ENCODE measurements around the gene XRN1. TPM values are rescaled to one million over a fixed set of nuclear protein-coding genes. Genes with fewer than 3 reads are reported as not detected.
"Not testable (repeated sequence)": the region's sequence is repeated elsewhere in the genome, so short reads cannot be mapped to it uniquely, and the experiment has no call there.

The XRN1 gene
- total RNA-seq, 1 donor from 2014 or later = 33.5 TPM

GRCh38 chr3:142438096-142438495 lies 9.7 kb downstream of the XRN1 start:
- not testable (repeated sequence) for DNase-seq (ENCODE audit: low read depth in 2 of 2)

- no peak for DNase-seq (ENCODE audit: low read depth in 2 of 2)
These were observed 10.8 kb downstream of the XRN1 start for GRCh38 chr3:142436951-142437585.

- peak in 1 of 2 donors; percentile 37 for DNase-seq (ENCODE audit: low read depth in 2 of 2)
These were observed 13.3 kb downstream of the XRN1 start for GRCh38 chr3:142434503-142434902.

GRCh38 chr3:142433110-142433509 lies 14.7 kb downstream of the XRN1 start:
- DNase-seq (ENCODE audit: low read depth in 2 of 2) = no peak

GRCh38 chr3:142429582-142429981 lies 18.3 kb downstream of the XRN1 start:
- DNase-seq (ENCODE audit: low read depth in 2 of 2) = no peak

GRCh38 chr3:142424754-142425153 lies 23.1 kb downstream of the XRN1 start:
- no peak for DNase-seq (ENCODE audit: low read depth in 2 of 2)

- peak in 1 of 2 donors; percentile 53 for DNase-seq (ENCODE audit: low read depth in 2 of 2)
These were observed 28.8 kb downstream of the XRN1 start for GRCh38 chr3:142418926-142419592.

GRCh38 chr3:142417302-142417701 lies 30.5 kb downstream of the XRN1 start:
- no peak for DNase-seq (ENCODE audit: low read depth in 2 of 2)

GRCh38 chr3:142400537-142400936 lies 47.3 kb downstream of the XRN1 start:
- DNase-seq (ENCODE audit: low read depth in 2 of 2) = not testable (repeated sequence)

GRCh38 chr3:142394921-142395622 lies 52.8 kb downstream of the XRN1 start:
- DNase-seq (ENCODE audit: low read depth in 2 of 2) = no peak

GRCh38 chr3:142385078-142385477 lies 62.8 kb downstream of the XRN1 start:
- no peak for DNase-seq (ENCODE audit: low read depth in 2 of 2)

GRCh38 chr3:142374687-142375086 lies 73.2 kb downstream of the XRN1 start:
- DNase-seq (ENCODE audit: low read depth in 2 of 2) = no peak

- DNase-seq (ENCODE audit: low read depth in 2 of 2) = not testable (repeated sequence)
These were observed 78.3 kb downstream of the XRN1 start for GRCh38 chr3:142369576-142369975.

GRCh38 chr3:142366434-142366833 lies 81.4 kb downstream of the XRN1 start:
- peak in 1 of 2 donors; percentile 10 for DNase-seq (ENCODE audit: low read depth in 2 of 2)

GRCh38 chr3:142363936-142364467 lies 83.8 kb downstream of the XRN1 start:
- DNase-seq (ENCODE audit: low read depth in 2 of 2) = no peak

- DNase-seq (ENCODE audit: low read depth in 2 of 2) = not testable (repeated sequence)
These were observed 84.4 kb downstream of the XRN1 start for GRCh38 chr3:142363433-142363832.

- no peak for DNase-seq (ENCODE audit: low read depth in 2 of 2)
These were observed 88.5 kb downstream of the XRN1 start for GRCh38 chr3:142359367-142359766.

GRCh38 chr3:142356818-142357217 lies 91.0 kb downstream of the XRN1 start:
- DNase-seq (ENCODE audit: low read depth in 2 of 2) = no peak

- no peak for DNase-seq (ENCODE audit: low read depth in 2 of 2)
These were observed 92.1 kb downstream of the XRN1 start for GRCh38 chr3:142355692-142356091.

- DNase-seq (ENCODE audit: low read depth in 2 of 2) = no peak
These were observed 93.8 kb downstream of the XRN1 start for GRCh38 chr3:142354076-142354475.

GRCh38 chr3:142353571-142353970 lies 94.3 kb downstream of the XRN1 start:
- no peak for DNase-seq (ENCODE audit: low read depth in 2 of 2)

GRCh38 chr3:142352698-142353097 lies 95.1 kb downstream of the XRN1 start:
- DNase-seq (ENCODE audit: low read depth in 2 of 2) = not testable (repeated sequence)
